Kidney (tissue), 14 donors: Measurements from ENCODE around the gene PLA2G4E. TPM values are rescaled to one million over a fixed set of nuclear protein-coding genes. Genes with fewer than 3 reads are reported as not detected.
A peak's percentile ranks its signal among the peaks of the same experiment; 100 is the strongest.

Experiments used
- DNase-seq, 5 donors: peaks; one replicate each; pipeline ENCODE4 v3.0.0-alpha.2; 2013 to 2020
- FAIRE-seq: peaks from 2 replicates; lab custom pipeline; 2012; peaks lifted over from hg19 to GRCh38; lab: Jason Lieb, UNC
- H3K27ac ChIP-seq, 2 donors: one replicate each; pipeline ENCODE4 v1.7.0; 2013; ENCODE audit warnings: low read depth in 2 of 2, low read length in 2 of 2, inconsistent platforms in 1 of 2
- H3K27me3 ChIP-seq: one replicate; pipeline ENCODE4 v1.7.1; 2013; ENCODE audit warnings: low read length, inconsistent platforms; ENCODE audit not compliant: control insufficient read depth, insufficient read depth
- H3K36me3 ChIP-seq, 3 donors: one replicate each; pipeline versions ENCODE4 v1.7.0 to v1.7.1; 2013; ENCODE audit warnings: low read length in 3 of 3, control low read depth in 1 of 3, inconsistent platforms in 1 of 3; ENCODE audit not compliant: insufficient read depth in 3 of 3, control insufficient read depth in 2 of 3
- H3K4me1 ChIP-seq, 3 donors: one replicate each; pipeline versions ENCODE4 v1.7.0 to v1.7.1; 2013; ENCODE audit warnings: low read length in 3 of 3, inconsistent platforms in 1 of 3, low read depth in 1 of 3; ENCODE audit not compliant: control insufficient read depth in 2 of 3, insufficient read depth in 2 of 3
- H3K4me3 ChIP-seq, 3 donors: one replicate each; pipeline versions ENCODE4 v1.7.0 to v1.8.1; 2013; ENCODE audit warnings: low read length in 3 of 3, control low read depth in 1 of 3, inconsistent platforms in 1 of 3
- H3K9ac ChIP-seq, 3 donors: one replicate each; pipeline versions ENCODE4 v1.7.0 to v1.7.1; 2013; ENCODE audit warnings: low read length in 3 of 3, control low read depth in 1 of 3, inconsistent platforms in 1 of 3
- H3K9me3 ChIP-seq, 3 donors: one replicate each; pipeline versions ENCODE4 v1.7.0 to v1.7.1; 2013; ENCODE audit warnings: low read length in 3 of 3, control low read depth in 1 of 3, inconsistent platforms in 1 of 3; ENCODE audit not compliant: control insufficient read depth in 2 of 3, insufficient read depth in 1 of 3
- CTCF ChIP-seq: IDR thresholded peaks from 3 replicates; pipeline ENCODE4 v1.5.1; 2012; ENCODE audit warnings: mild to moderate bottlenecking, moderate library complexity, borderline replicate concordance; ENCODE audit not compliant: insufficient read depth; ENCODE audit errors: extremely low read depth
- intact Hi-C: fragments of 100-400 bp; cut with DNase I; formaldehyde crosslinking; loops from one replicate; pipeline ENCODE4 v1.11.1; 2022
- polyA plus RNA-seq: library from polyadenylated mRNA; stranded (reverse); fragments of 350-450 nt; fragmentation: Illumina TruSeq; extraction: RNeasy Lipid Tissue Mini Kit (QIAGEN cat#74804); gene quantifications from one replicate; pipeline ENCODE4 v1.2.3, GENCODE V29; 2014; ENCODE audit warnings: low read depth, low replicate concordance; ENCODE audit not compliant: insufficient read depth
- total RNA-seq: library from RNA; stranded (reverse); fragmentation: NEBNext Ultra II Directional; extraction: Animal tissue kit (Norgen Biotek cat#: 25700); gene quantifications from one replicate; pipeline ENCODE4 v1.2.1, GENCODE V29; 2021
- donor health status: control.
- donor health status: control.
- donor health status: control.
- donor health status: control.
- donor health status: control.
- donor health status: DM: yes; HTN: yes; CAD: no.
- donor health status: Normal renal cell carcinoma (clear cell type).

The PLA2G4E gene
- total and polyA plus RNA-seq, 2 donors from 2014 or later, result not detected

GRCh38 chr15:41983621-41984571 lies 36.9 kb downstream of the PLA2G4E start:
- intact Hi-C loops, result no loop called here
- Histone ChIP-seq H3K4me1 (no peaks in the 10 kb centered on the region), H3K27ac (no peak overlapping the region), H3K36me3 (no peaks in the 10 kb centered on the region), H3K27me3 (no peaks in the 10 kb centered on the region), H3K9me3 (no peaks in the 10 kb centered on the region), H3K4me3 (no peak overlapping the region), H3K9ac (no peak overlapping the region)
- DNase-seq, result peak in 1 of 5 donors; percentile 22
- FAIRE-seq, result no peak
- no peak for TF ChIP-seq CTCF

GRCh38 chr15:41983221-41983620 lies 37.6 kb downstream of the PLA2G4E start:
- Histone ChIP-seq H3K27ac (no peak overlapping the region), H3K36me3 (no peaks in the 10 kb centered on the region), H3K9me3 (no peaks in the 10 kb centered on the region), H3K4me1 (no peaks in the 10 kb centered on the region), H3K9ac (no peak overlapping the region), H3K27me3 (no peaks in the 10 kb centered on the region), H3K4me3 (no peak overlapping the region)
- intact Hi-C loops, result no loop called here
- TF ChIP-seq CTCF, result no peak
- FAIRE-seq, result no peak
- DNase-seq, result peak in 1 of 5 donors; percentile 18

- no peak overlapping the region for H3K4me3 ChIP-seq
- H3K27me3 ChIP-seq, result no peaks in the 10 kb centered on the region
- no peak overlapping the region for H3K9ac ChIP-seq
- FAIRE-seq (no peak), DNase-seq (peak in 1 of 5 donors; percentile 20)
- intact Hi-C loops, result no loop called here
- no peaks in the 10 kb centered on the region for H3K36me3 ChIP-seq
- no peak for TF ChIP-seq CTCF
- H3K9me3 ChIP-seq, result no peaks in the 10 kb centered on the region
- H3K27ac ChIP-seq, result no peak overlapping the region
- no peaks in the 10 kb centered on the region for H3K4me1 ChIP-seq
These were observed 38.5 kb downstream of the PLA2G4E start for GRCh38 chr15:41982133-41982930.
